ENCODE results near the gene HOXD3.

HOXD3 gene

DNA sequence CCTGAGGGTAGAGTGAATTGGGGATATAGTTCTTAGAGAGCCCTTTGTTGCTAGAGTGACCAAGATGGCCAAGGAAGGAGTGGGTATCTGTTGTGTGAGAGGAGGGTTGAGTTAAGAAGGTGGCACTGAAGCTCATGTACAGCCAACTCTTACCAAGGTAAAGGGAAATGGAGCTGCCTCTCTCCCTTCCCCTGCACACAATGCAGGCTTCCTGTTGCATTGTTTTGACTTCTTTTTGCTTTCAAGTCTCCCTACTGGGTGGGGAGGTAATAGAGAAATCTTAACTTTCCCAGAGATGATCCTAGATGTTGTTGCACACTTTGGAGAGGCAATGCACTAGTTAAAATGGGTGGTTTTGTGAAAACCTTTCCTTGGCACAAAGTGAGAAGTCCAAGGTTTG, 55.2 kb downstream of the HOXD3 start:
- no peak for DNase-seq (ENCODE audit: low read depth)

DNA sequence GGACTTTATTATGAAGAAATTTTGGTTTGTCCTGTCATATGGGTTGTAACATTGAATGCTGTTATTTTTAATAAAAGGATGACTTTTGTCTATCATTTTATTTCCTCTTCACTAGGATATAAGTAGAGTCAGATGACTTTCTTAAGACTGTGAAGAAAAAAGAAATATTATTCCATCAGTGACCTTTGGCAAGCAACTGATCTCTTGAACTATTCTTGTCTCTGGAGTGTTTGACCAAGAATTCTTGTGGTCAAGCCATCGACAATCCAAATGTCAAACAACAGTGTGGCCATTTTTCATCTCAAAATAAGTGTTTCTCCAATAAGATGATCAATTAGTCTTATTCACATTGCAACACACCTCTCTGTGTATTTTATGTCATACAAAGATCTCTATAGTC, 56.3 kb downstream of the HOXD3 start:
- DNase-seq (ENCODE audit: low read depth), result no peak
